C4-2B (cell line): ENCODE results near the gene RAVER2.

Experiments used
- CTCF ChIP-seq: fragments of 450-650 bp; conservative IDR thresholded peaks from 2 replicates; pipeline ENCODE4 v1.5.1; 2017; ENCODE audit warnings: mild to moderate bottlenecking
- ZFX ChIP-seq: fragments of 450-650 bp; IDR thresholded peaks from 2 replicates; pipeline ENCODE4 v1.6.1; 2017

- TF ChIP-seq CTCF (no peak), ZFX (no peak)
These were observed 11.9 kb downstream of the RAVER2 start for GRCh38 chr1:64756770-64757169.
